ENCODE data around the gene PSKH1.

Gene PSKH1

DNA sequence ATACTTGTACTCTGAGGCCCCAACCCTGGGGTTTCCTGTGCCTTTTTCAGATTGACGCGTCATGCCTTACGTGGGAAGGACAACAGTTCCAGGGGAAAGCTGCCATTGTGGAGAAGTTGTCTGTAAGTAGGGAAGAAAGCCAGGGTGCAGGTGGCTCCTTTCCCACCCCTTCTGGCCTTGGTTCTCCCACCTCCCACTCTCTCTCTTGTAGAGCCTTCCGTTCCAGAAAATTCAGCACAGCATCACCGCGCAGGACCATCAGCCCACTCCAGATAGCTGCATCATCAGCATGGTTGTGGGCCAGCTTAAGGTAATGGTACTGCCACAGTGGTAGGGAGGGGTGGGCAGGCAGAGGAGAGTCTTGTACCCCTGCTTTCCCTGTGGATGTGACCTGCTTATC, 24.8 kb upstream of the PSKH1 start:
- no peak for DNase-seq

DNA sequence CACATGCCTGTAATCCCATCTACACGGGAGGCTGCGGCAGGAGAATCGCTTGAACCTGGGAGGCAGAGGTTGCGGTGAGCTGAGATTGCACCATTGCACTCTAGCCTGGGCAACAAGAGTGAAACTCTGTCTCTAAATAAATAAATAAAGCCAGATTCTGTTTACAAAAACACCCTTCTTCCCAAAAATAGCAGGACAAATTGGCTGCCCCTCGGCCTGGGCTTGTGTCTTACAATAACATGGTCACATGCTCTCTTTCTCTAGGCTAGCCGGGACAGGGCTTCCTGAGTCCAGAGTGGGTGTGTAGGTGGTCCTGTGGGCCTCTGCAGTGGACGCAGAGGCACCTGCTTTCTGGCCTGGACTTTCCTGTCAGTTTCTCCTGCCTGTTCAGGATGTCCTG, 23.4 kb upstream of the PSKH1 start:
- no peak for DNase-seq

DNA sequence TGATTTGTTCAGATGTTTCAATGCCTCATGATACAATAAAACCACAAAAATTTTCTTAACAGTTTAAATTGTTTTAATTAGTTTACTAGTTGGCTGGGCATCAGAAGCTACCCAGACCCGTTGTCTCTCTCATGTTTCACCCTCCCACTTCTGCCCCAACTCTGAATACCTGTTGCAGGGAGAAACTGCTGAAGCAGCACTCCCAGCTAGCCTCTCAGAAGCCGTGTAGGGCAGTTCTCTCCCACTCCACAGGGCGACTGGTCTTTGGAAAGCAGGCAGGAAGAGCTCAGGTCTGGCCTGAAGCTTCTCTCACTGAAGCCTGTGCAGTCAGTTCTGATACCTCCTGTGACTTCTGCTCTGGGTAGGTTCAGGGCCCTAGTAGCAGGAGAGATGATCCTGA, 21.8 kb upstream of the PSKH1 start:
- no peak for DNase-seq

DNA sequence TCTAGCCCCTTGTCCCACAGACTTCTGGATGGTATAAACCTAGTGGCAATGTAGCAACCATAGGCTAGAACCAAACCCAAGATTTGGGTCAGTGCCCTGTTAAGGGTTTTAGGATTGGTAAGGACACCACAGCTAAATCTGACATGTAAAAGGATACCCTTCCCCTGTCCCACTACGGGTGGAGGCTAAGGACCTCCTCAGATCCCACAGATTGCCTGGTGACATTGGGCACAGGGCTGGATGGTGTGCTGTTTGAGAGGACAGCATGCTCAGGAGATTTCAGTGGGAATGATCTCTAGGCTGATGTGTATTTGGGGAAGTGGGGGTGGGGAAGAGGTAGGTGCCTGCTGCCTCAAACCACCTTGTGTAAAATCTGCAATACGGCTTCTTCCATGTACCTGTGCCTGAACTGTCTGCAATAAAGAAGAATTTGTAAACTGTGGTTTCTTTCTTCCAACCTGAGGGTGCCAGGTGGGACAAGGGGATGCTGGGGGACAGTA, 20.9 kb upstream of the PSKH1 start:
- DNase-seq = no peak

DNA sequence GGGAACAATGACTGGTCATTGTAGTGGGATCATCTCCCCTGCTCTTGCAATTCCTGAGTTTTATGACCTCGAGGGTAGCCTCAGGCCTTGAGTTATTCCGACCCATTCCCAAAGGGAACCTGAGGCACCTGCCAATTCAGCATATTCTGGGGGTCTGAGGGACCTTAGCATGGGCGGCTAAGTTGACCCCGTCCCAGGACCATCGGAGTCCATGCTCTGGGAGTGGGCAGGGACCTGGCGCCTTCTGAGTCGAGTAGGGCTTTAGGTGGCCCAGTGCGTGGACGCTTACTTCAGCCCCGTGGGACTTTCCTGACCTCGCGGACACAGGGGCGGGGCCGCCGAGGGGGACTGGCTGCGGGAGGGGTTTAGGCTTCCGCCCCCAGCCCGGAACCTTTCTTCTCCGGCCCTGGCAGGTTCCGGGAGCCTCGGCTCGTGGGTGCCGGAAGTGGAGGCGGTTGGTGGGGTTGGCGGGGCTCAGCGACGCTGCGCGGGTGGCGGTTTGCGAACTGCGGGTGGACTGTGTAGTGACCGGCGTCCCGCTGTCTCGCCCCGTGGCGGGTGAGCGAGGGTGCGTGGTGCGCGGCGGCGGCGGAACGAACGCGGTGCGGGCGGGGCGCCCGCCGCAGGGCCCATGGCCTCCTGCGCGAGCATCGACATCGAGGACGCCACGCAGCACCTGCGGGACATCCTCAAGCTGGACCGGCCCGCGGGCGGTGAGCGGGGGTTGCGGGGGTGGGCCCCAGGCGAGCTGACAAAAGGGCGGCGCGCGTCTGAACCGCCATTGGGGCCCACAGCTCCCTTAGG, 20.2 kb upstream of the PSKH1 start, which contains the start of gene EDC4:
EDC4 (plus strand) TSS at position 422 of the 804 bp plus-strand sequence; CDS start at position 632, 210 bp downstream.
- no peak for DNase-seq

DNA sequence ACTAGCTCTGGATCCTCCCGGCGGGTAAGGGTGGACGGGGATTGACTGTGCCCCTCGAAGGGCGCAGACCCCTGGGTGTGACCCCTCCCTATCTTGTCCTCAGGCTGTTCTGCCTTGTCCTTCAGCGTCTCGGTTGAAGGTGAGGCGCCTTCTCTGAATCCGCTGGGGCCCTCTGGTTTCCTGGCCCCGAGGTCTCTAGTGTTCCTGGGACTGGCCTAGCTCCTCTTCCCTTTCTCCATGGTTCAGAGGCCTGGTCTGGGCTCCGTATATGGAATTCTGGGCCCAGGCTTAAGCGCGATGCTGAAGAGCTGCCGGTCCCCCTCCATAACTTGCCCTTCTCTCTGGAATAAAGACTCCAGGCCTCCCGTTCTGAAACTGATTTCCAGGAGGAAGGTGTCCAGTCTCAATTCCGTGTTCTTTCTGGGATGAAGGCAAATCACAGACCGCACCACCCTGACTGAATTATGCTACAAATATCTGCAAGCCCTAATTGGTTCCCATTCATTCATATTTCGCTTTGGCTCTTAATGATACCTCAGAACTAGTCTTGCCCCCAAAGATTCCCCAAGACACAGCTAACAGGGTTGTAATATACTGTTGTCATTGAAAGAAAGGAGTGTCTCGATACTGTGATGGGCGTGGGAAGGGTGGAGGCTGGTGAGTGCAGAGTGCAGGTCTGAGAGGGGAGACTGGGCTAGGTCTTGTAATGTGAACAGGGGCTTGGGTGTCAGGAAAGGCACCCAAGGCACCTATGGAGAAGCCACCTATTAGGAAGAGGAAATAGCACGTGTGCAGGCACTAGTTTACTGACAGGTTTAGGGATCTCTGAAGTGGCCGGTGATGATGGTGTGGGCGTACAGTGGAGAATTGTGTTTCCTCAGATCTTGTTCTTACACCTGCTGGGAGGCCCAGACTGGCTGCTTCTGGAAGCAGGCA, 19.4 kb upstream of the PSKH1 start:
- DNase-seq = no peak

- no peak for DNase-seq
These were observed 18.7 kb upstream of the PSKH1 start for GRCh38 chr16:67874372-67874771.

DNA sequence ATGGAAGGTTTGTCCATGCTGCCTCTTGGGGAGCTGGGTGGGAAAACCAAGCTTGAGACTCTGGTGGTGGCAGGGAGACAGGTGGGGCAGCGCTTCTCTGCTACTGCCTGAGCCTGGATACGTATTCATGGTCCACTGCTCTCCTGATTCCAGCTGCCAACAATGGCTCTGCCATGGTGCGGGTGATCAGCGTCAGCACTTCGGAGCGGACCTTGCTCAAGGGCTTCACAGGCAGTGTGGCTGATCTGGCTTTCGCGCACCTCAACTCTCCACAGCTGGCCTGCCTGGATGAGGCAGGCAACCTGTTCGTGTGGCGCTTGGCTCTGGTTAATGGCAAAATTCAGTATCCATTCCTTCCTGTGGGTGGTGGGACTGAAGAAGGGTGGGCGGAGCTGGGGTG, 16.0 kb upstream of the PSKH1 start:
- no peak for DNase-seq

GRCh38 chr16:67878232-67878631, 14.8 kb upstream of the PSKH1 start:
- no peak for DNase-seq

DNA sequence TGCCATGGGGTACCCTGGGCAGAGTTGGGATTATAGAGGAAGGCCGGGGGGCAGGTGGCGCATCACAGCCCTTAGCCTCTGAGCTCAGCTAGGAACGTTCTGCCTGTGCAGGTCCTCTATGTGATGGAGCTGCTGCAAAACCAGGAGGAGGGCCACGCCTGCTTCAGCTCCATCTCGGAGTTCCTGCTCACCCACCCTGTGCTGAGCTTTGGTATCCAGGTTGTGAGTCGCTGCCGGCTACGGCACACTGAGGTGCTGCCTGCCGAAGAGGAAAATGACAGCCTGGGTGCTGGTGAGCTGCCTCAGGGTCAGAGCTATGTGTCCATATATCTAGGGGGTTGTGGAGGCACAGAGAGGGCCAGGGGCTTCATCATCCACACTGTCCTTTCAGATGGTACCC, 14.2 kb upstream of the PSKH1 start:
- no peak for DNase-seq

DNA sequence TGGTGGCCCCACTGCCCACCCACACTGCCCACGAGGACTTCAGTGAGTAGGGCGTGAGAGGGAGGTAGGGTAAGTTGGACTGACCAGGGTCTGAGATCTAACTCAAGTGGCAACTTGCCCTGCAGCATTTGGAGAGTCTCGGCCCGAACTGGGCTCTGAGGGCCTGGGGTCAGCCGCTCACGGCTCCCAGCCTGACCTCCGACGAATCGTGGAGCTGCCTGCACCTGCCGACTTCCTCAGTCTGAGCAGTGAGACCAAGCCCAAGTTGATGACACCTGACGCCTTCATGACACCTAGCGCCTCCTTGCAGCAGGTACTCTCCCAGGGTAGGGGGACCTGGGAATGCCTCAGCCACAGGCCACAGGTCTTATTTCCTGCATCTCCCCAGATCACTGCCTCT, 13.6 kb upstream of the PSKH1 start:
- DNase-seq = no peak

DNA sequence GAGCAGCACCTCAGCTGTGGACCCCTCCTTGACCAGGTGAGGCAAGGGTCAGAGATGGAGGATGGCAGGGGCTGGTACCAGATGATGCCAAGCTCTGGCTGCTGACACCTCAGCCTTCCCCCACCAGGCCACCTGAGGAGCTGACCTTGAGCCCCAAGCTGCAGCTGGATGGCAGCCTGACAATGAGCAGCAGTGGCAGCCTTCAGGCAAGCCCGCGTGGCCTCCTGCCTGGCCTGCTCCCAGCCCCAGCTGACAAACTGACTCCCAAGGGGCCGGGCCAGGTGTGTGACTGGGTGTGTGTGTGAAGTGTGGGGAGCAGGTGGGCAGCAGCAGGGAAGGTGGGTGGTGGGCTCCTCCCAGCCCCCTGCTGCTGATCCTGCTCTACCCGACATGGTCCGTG, 13.1 kb upstream of the PSKH1 start:
- DNase-seq = no peak

DNA sequence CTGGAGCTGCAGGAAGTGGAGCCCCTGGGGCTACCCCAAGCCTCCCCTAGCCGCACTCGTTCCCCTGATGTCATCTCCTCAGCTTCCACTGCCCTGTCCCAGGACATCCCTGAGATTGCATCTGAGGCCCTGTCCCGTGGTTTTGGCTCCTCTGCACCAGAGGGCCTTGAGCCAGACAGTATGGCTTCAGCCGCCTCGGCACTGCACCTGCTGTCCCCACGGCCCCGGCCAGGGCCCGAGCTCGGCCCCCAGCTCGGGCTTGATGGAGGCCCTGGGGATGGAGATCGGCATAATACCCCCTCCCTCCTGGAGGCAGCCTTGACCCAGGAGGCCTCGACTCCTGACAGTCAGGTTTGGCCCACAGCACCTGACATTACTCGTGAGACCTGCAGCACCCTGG, 12.5 kb upstream of the PSKH1 start:
- DNase-seq = no peak

GRCh38 chr16:67881621-67882161, 11.4 kb upstream of the PSKH1 start:
- no peak for DNase-seq

- no peak for DNase-seq
These were observed 10.5 kb upstream of the PSKH1 start for GRCh38 chr16:67882374-67883145.

- no peak for DNase-seq
These were observed 9.7 kb upstream of the PSKH1 start for GRCh38 chr16:67883146-67883871.

GRCh38 chr16:67883872-67884261, 9.2 kb upstream of the PSKH1 start:
- DNase-seq = no peak

- no peak for DNase-seq
These were observed 8.4 kb upstream of the PSKH1 start, which contains the start of gene NRN1L for GRCh38 chr16:67884684-67885083. Gene NRN1L, plus strand, starts transcription at chr16:67884885. Its CDS starts 19 bp downstream, at chr16:67884904.

DNA sequence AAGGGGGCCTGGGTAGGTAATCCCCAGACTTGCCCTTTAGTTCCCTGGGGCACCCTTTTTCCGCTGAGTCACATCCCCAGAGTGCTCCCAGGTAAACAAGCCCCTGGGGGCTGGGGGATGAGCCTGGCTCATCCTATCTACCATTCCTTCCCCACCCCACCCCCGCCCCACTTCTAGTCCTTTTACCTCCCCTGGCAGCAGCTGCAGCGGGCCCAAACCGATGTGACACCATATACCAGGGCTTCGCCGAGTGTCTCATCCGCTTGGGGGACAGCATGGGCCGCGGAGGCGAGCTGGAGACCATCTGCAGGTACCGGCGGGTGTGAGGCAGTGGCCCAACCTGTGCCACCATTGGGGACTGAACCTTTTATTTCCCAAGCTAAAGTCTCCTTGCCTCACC, 7.5 kb upstream of the PSKH1 start:
- no peak for DNase-seq

- no peak for DNase-seq
These were observed 7.1 kb upstream of the PSKH1 start for GRCh38 chr16:67885976-67886375.

GRCh38 chr16:67886387-67886786, 6.7 kb upstream of the PSKH1 start:
- no peak for DNase-seq

- no peak for DNase-seq
These were observed 4.7 kb upstream of the PSKH1 start for GRCh38 chr16:67888331-67888730.
